Measurements from ENCODE around the gene TNS4.

Gene TNS4

DNA sequence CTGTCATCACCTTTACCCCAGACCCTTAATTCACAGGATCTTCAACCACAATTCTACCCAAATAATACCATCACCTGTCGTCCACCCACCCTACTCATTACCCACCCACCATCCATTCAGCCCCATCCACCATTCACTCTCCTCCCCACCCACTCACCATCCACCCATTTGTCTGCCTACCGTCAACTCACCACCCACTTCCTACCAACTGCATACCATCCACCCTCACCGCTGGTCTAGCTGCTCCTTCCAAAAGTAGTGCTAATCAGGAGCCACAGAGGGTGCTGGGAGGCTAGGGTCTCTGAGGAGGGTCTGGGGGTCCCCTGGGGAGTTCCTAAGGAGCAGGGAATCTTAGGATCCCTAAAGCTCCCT, 70.2 kb downstream of the TNS4 start:
- no peak for DNase-seq

DNA sequence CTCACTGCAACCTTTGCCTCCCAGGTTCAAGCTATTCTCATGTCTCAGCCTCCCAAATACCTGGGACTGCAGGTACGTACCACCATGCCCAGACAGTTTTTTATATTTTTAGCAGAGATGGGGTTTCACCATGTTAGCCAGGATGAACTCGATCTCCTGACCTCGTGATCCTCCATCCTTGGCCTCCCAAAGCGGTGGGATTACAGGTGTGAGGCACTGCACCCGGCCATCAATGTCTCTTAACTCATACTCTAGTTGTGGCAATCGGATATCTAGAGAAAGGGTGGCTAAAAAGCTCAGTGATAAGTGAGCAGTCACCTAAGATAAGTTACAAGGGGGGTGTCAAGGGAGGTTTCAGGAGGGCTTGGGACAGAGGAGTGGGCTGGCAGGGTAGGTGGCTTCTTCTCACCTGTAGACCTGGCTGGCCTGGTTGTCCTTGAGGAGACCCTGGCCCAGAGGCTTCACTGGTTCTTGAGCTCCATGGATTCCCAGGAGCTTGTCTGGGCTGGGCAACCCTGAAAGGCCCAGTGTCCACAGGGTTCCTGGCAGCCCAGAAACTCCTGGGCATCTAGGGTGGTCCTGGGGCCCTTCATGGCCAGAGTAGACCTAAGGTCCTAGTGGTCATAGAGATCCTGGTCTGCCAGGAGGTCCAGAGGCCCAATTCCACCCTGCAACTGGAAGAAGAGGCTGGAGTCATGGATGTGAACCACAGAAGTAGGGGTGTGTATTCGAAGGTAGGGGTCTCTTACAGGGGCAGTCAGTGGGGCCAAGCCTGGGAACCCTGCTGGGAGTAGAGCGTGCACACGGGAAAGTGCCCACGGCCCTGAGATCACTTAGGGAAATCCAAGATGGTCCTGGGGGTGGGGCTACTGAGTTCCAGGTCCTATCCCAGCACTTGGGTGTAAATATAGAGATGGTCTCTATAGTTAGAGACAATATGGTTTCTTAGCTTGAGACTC, 70.9 kb downstream of the TNS4 start:
- no peak for DNase-seq

DNA sequence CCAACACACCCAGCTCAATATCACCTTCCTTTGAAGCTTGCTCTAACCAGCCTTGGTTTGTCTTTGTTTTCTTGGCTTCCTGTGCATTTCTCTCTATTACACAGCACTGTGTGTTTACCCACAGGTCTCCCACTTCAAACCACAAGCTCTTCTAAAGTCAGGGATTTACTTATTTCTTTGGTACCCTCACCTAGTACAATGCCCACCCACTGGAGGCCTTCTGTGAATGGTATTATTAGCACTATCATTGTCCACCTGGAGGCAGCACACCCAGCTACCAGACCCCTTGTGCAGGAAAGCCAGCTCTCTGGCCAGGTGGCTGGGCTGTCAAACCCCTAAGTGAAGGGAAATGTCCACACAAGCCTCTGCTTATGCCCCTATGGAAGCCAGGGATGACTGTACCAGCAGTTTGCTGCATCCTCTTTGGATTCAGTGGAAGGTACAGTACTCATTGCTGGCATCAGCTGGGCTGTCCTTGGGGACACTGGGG, 74.4 kb downstream of the TNS4 start:
- DNase-seq: no peak
